ENCODE data around the gene MARCKSL1. TPM values are rescaled to one million over a fixed set of nuclear protein-coding genes. Genes with fewer than 3 reads are reported as not detected.
A peak's percentile ranks its signal among the peaks of the same experiment; 100 is the strongest.
"Not testable (repeated sequence)": the region's sequence is repeated elsewhere in the genome, so short reads cannot be mapped to it uniquely, and the experiment has no call there.

MARCKSL1 gene
- total and polyA plus RNA-seq, 2 donors: 89.0 to 113 TPM

GRCh38 chr1:32357614-32358013 lies 21.6 kb upstream of the MARCKSL1 start:
- Histone ChIP-seq H3K36me3 (ENCODE audit: control insufficient read depth in 2 of 2, insufficient read depth in 2 of 2, low read length in 1 of 2) (peaks cover 2 to 5% of the 10 kb centered on the region in 2 donors), H3K9me3 (ENCODE audit: control insufficient read depth in 2 of 2, insufficient read depth in 1 of 2, low read length in 1 of 2) (no peaks in the 10 kb centered on the region), H3K4me1 (ENCODE audit: control insufficient read depth in 2 of 2, insufficient read depth in 2 of 2, low read length in 2 of 2) (peaks cover 11 to 25% of the 10 kb centered on the region in 2 donors), H3K27me3 (ENCODE audit: control insufficient read depth in 2 of 2, insufficient read depth in 1 of 2, low read length in 1 of 2) (peaks cover 10 to 23% of the 10 kb centered on the region in 2 donors), H3K27ac (ENCODE audit: low read depth in 1 of 2, low read length in 1 of 2) (no peak overlapping the region), H3K4me3 (ENCODE audit: low read length in 2 of 2) (no peak overlapping the region)
- 90% methylated on average over 6 of the region's 6 CpGs for WGBS
- no peak for DNase-seq (ENCODE audit: low read depth in 6 of 9, low spot score in 9 of 9)

- H3K4me1 ChIP-seq (ENCODE audit: control insufficient read depth in 2 of 2, insufficient read depth in 2 of 2, low read length in 2 of 2): peaks cover 12 to 30% of the 10 kb centered on the region in 2 donors
- peaks cover 4 to 15% of the 10 kb centered on the region in 2 donors for H3K27me3 ChIP-seq (ENCODE audit: control insufficient read depth in 2 of 2, insufficient read depth in 1 of 2, low read length in 1 of 2)
- no peak for DNase-seq (ENCODE audit: low read depth in 6 of 9, low spot score in 9 of 9)
- 94% methylated on average over 1 of the region's 1 CpG for WGBS
- H3K9me3 ChIP-seq (ENCODE audit: control insufficient read depth in 2 of 2, insufficient read depth in 1 of 2, low read length in 1 of 2): no peaks in the 10 kb centered on the region
- peaks cover 2 to 5% of the 10 kb centered on the region in 2 donors for H3K36me3 ChIP-seq (ENCODE audit: control insufficient read depth in 2 of 2, insufficient read depth in 2 of 2, low read length in 1 of 2)
- H3K27ac ChIP-seq (ENCODE audit: low read depth in 1 of 2, low read length in 1 of 2): no peak overlapping the region
- H3K4me3 ChIP-seq (ENCODE audit: low read length in 2 of 2): no peak overlapping the region
These were observed 20.4 kb upstream of the MARCKSL1 start for GRCh38 chr1:32356478-32356877.

GRCh38 chr1:32355778-32356177 lies 19.7 kb upstream of the MARCKSL1 start:
- not testable (repeated sequence) for H3K27ac ChIP-seq (ENCODE audit: low read depth in 1 of 2, low read length in 1 of 2); H3K4me3 ChIP-seq (ENCODE audit: low read length in 2 of 2); DNase-seq (ENCODE audit: low read depth in 6 of 9, low spot score in 9 of 9); H3K9me3 ChIP-seq (ENCODE audit: control insufficient read depth in 2 of 2, insufficient read depth in 1 of 2, low read length in 1 of 2); H3K36me3 ChIP-seq (ENCODE audit: control insufficient read depth in 2 of 2, insufficient read depth in 2 of 2, low read length in 1 of 2); H3K27me3 ChIP-seq (ENCODE audit: control insufficient read depth in 2 of 2, insufficient read depth in 1 of 2, low read length in 1 of 2)
- H3K4me1 ChIP-seq (ENCODE audit: control insufficient read depth in 2 of 2, insufficient read depth in 2 of 2, low read length in 2 of 2): peaks cover 11 to 32% of the 10 kb centered on the region in 2 donors
- 97% methylated on average over 6 of the region's 6 CpGs for WGBS

- H3K9me3 ChIP-seq (ENCODE audit: control insufficient read depth in 2 of 2, insufficient read depth in 1 of 2, low read length in 1 of 2): peaks cover 0 to 8% of the 10 kb centered on the region in 2 donors
- peaks cover 9 to 32% of the 10 kb centered on the region in 2 donors for H3K4me1 ChIP-seq (ENCODE audit: control insufficient read depth in 2 of 2, insufficient read depth in 2 of 2, low read length in 2 of 2)
- no peak for DNase-seq (ENCODE audit: low read depth in 6 of 9, low spot score in 9 of 9)
- peaks cover 2 to 5% of the 10 kb centered on the region in 2 donors for H3K36me3 ChIP-seq (ENCODE audit: control insufficient read depth in 2 of 2, insufficient read depth in 2 of 2, low read length in 1 of 2)
- 71% methylated on average over 2 of the region's 2 CpGs for WGBS
- peaks cover 0 to 3% of the 10 kb centered on the region in 2 donors for H3K27me3 ChIP-seq (ENCODE audit: control insufficient read depth in 2 of 2, insufficient read depth in 1 of 2, low read length in 1 of 2)
- no peak overlapping the region for H3K4me3 ChIP-seq (ENCODE audit: low read length in 2 of 2)
- peak overlapping the region in 1 of 2 donors; percentile 27 for H3K27ac ChIP-seq (ENCODE audit: low read depth in 1 of 2, low read length in 1 of 2)
These were observed 18.0 kb upstream of the MARCKSL1 start for GRCh38 chr1:32353886-32354570.

GRCh38 chr1:32353431-32353830 lies 17.4 kb upstream of the MARCKSL1 start:
- Histone ChIP-seq H3K36me3 (ENCODE audit: control insufficient read depth in 2 of 2, insufficient read depth in 2 of 2, low read length in 1 of 2) (peaks cover 2 to 5% of the 10 kb centered on the region in 2 donors), H3K9me3 (ENCODE audit: control insufficient read depth in 2 of 2, insufficient read depth in 1 of 2, low read length in 1 of 2) (peaks cover 0 to 8% of the 10 kb centered on the region in 2 donors), H3K27me3 (ENCODE audit: control insufficient read depth in 2 of 2, insufficient read depth in 1 of 2, low read length in 1 of 2) (peaks cover 0 to 3% of the 10 kb centered on the region in 2 donors), H3K4me1 (ENCODE audit: control insufficient read depth in 2 of 2, insufficient read depth in 2 of 2, low read length in 2 of 2) (peaks cover 9 to 38% of the 10 kb centered on the region in 2 donors), H3K27ac (ENCODE audit: low read depth in 1 of 2, low read length in 1 of 2) (no peak overlapping the region), H3K4me3 (ENCODE audit: low read length in 2 of 2) (no peak overlapping the region)
- WGBS: 92% methylated on average over 2 of the region's 2 CpGs
- no peak for DNase-seq (ENCODE audit: low read depth in 6 of 9, low spot score in 9 of 9)

- Histone ChIP-seq H3K27me3 (ENCODE audit: control insufficient read depth in 2 of 2, insufficient read depth in 1 of 2, low read length in 1 of 2) (peaks cover 0 to 3% of the 10 kb centered on the region in 2 donors), H3K36me3 (ENCODE audit: control insufficient read depth in 2 of 2, insufficient read depth in 2 of 2, low read length in 1 of 2) (peaks cover 2 to 5% of the 10 kb centered on the region in 2 donors), H3K9me3 (ENCODE audit: control insufficient read depth in 2 of 2, insufficient read depth in 1 of 2, low read length in 1 of 2) (peaks cover 0 to 8% of the 10 kb centered on the region in 2 donors), H3K27ac (ENCODE audit: low read depth in 1 of 2, low read length in 1 of 2) (no peak overlapping the region), H3K4me3 (ENCODE audit: low read length in 2 of 2) (no peak overlapping the region), H3K4me1 (ENCODE audit: control insufficient read depth in 2 of 2, insufficient read depth in 2 of 2, low read length in 2 of 2) (peaks cover 9 to 38% of the 10 kb centered on the region in 2 donors)
- DNase-seq (ENCODE audit: low read depth in 6 of 9, low spot score in 9 of 9): no peak
- 96% methylated on average over 2 of the region's 2 CpGs for WGBS
These were observed 16.9 kb upstream of the MARCKSL1 start for GRCh38 chr1:32352831-32353383.

GRCh38 chr1:32352239-32352745 lies 16.3 kb upstream of the MARCKSL1 start:
- no peak overlapping the region for H3K27ac ChIP-seq (ENCODE audit: low read depth in 1 of 2, low read length in 1 of 2)
- peak overlapping the region; percentile 61 to 85 for H3K4me3 ChIP-seq (ENCODE audit: low read length in 2 of 2)
- WGBS: 76% methylated on average over 8 of the region's 8 CpGs
- H3K27me3 ChIP-seq (ENCODE audit: control insufficient read depth in 2 of 2, insufficient read depth in 1 of 2, low read length in 1 of 2): peaks cover 0 to 3% of the 10 kb centered on the region in 2 donors
- H3K9me3 ChIP-seq (ENCODE audit: control insufficient read depth in 2 of 2, insufficient read depth in 1 of 2, low read length in 1 of 2): peaks cover 0 to 8% of the 10 kb centered on the region in 2 donors
- DNase-seq (ENCODE audit: low read depth in 6 of 9, low spot score in 9 of 9): no peak
- H3K36me3 ChIP-seq (ENCODE audit: control insufficient read depth in 2 of 2, insufficient read depth in 2 of 2, low read length in 1 of 2): peaks cover 2 to 5% of the 10 kb centered on the region in 2 donors
- H3K4me1 ChIP-seq (ENCODE audit: control insufficient read depth in 2 of 2, insufficient read depth in 2 of 2, low read length in 2 of 2): peaks cover 9 to 38% of the 10 kb centered on the region in 2 donors

GRCh38 chr1:32351399-32352238 lies 15.6 kb upstream of the MARCKSL1 start:
- Histone ChIP-seq H3K27ac (ENCODE audit: low read depth in 1 of 2, low read length in 1 of 2) (peak overlapping the region; percentile 76 to 91), H3K27me3 (ENCODE audit: control insufficient read depth in 2 of 2, insufficient read depth in 1 of 2, low read length in 1 of 2) (peaks cover 0 to 3% of the 10 kb centered on the region in 2 donors), H3K36me3 (ENCODE audit: control insufficient read depth in 2 of 2, insufficient read depth in 2 of 2, low read length in 1 of 2) (peaks cover 2 to 5% of the 10 kb centered on the region in 2 donors), H3K4me1 (ENCODE audit: control insufficient read depth in 2 of 2, insufficient read depth in 2 of 2, low read length in 2 of 2) (peaks cover 9 to 38% of the 10 kb centered on the region in 2 donors), H3K9me3 (ENCODE audit: control insufficient read depth in 2 of 2, insufficient read depth in 1 of 2, low read length in 1 of 2) (peaks cover 0 to 8% of the 10 kb centered on the region in 2 donors), H3K4me3 (ENCODE audit: low read length in 2 of 2) (peak overlapping the region; percentile 61 to 85)
- 7% methylated on average over 75 of the region's 75 CpGs for WGBS
- peak; percentile 74 to 97 (median 92) for DNase-seq (ENCODE audit: low read depth in 6 of 9, low spot score in 9 of 9)
